C4-2B (cell line): ENCODE data around the gene ZFP36L2.

Source experiments
- H3K27ac ChIP-seq: fragments of 450-650 bp; 2 replicates; pipeline ENCODE4 v1.5.1; 2017
- ZFX ChIP-seq: fragments of 450-650 bp; IDR thresholded peaks from 2 replicates; pipeline ENCODE4 v1.6.1; 2017
- TF ChIP-seq, protein P1 (sequence below): fragments of 450-650 bp; conservative IDR thresholded peaks from 2 replicates; pipeline ENCODE4 v1.5.1; 2017; ENCODE audit warnings: mild to moderate bottlenecking

ZFP36L2 gene

DNA sequence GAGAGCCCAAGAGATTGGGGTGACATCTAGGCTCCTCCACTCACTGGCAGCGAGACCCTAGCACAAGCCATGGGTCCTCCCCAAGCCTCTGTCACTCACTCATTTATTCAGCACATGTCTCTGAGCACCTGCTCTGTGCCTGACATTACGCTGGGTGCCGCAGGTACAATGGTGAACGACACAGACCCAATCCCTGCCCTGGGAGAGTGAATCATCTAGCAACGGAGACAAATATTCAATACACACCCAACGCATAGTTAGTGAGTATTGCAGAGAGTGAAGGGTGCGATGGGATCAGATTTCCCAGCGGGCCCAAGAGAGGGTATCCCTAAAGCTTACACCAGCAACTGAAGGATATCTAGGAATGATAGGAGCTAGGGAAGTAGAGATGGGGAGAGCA, 45.5 kb downstream of the ZFP36L2 start:
- no peak overlapping the region for H3K27ac ChIP-seq

DNA sequence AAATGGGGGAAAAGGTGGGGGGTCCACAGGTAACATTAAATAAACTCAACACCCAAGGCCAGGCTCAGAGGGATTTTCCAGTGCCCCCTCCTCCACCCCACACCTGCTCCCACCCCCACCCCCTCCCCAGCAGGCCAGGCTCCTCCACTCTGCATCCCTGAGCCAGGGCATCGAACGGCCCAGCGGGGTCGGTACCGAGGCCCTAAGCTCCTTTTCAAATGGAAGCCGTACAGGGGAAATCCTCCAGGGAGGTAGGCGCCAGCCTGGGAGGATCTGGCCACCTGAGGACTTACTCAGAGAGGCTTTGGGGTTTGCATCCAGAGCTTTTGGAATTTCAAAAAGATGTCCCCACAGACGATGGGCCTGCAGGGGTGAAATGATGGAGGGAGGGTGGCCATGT, 46.5 kb downstream of the ZFP36L2 start:
- TF ChIP-seq ZFX, result no peak
- TF ChIP-seq, protein P1, sequence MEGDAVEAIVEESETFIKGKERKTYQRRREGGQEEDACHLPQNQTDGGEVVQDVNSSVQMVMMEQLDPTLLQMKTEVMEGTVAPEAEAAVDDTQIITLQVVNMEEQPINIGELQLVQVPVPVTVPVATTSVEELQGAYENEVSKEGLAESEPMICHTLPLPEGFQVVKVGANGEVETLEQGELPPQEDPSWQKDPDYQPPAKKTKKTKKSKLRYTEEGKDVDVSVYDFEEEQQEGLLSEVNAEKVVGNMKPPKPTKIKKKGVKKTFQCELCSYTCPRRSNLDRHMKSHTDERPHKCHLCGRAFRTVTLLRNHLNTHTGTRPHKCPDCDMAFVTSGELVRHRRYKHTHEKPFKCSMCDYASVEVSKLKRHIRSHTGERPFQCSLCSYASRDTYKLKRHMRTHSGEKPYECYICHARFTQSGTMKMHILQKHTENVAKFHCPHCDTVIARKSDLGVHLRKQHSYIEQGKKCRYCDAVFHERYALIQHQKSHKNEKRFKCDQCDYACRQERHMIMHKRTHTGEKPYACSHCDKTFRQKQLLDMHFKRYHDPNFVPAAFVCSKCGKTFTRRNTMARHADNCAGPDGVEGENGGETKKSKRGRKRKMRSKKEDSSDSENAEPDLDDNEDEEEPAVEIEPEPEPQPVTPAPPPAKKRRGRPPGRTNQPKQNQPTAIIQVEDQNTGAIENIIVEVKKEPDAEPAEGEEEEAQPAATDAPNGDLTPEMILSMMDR, result no peak
- H3K27ac ChIP-seq, result no peak overlapping the region

More for the DNA sequence above, 45.5 kb downstream of the ZFP36L2 start:
- TF ChIP-seq, protein P1, result no peak
- TF ChIP-seq ZFX, result no peak

DNA sequence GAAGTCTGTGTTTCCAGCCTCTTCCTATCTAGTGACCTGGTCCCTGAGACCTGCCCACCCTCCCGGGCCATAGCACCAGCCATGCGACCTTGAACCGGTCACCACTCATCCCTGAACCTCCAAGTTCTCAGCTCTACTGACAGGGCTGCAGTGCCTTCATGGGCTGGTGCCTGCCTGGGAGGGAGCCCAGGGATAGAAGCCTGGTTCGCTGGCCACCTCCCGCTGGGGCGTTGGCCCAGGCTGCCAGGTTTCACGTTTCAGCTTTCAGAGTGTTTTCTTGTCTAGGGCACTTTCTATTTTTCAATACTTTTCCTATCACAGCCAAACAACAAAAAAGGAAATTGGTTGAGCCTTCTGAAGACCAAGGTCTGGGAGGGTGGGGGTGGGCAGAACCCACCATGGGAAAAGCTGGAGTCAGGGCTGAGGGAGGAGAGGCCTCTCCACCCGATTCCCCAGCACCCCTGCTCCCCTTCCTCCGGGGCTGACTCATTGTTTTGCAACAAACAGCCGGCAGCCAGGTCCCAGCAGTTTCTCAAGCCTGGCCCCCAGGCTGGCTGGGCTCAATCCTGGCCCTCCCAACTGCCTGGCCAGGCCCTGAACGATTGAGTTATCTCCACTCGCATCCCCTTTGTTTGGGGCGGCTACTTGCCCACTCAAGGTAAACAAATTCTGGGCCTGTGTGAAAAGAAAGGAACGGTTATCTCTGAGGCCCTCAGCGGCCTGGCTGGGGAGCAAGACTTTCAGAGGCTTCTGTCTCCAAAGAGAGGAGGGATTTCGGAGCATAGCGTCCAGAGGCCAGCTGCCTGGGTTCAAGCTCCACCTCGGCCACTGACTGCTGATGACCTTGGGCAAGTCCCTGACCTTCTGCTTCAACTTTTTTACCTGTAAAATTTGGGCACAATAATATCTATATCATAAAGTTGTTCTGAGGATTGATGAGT, 47.5 kb downstream of the ZFP36L2 start:
- TF ChIP-seq, protein P1, result no peak
- no peak for TF ChIP-seq ZFX
- peak overlapping the region; percentile 46 for H3K27ac ChIP-seq

DNA sequence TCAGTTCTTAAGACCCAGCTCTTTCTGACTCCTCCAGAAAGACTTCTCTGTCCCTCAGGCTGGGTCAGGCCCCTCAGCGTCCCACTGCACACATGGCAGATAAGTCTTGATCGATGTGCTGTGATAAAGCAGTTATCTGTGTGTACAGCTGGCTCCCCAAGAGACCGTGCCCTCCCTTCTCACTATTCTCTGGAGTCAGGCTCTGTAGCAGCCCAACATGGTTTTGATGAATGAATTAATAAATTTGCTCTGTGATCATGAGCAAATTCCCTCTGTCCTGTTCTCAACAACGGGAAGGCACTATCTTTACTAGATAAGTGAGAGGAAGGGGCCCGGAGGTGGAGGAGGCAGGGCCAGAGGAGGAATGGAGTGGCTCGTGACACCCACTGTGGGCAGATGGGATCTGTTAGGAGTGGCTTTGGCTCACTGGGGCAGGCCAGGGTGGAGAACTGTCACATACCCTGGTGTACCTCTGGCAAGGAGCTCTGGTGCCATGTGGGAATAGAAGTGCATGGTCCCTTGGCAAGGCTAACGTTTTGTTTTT, 48.3 kb downstream of the ZFP36L2 start:
- H3K27ac ChIP-seq, result peak overlapping the region; percentile 46
- TF ChIP-seq ZFX, result no peak
- TF ChIP-seq, protein P1, result no peak

DNA sequence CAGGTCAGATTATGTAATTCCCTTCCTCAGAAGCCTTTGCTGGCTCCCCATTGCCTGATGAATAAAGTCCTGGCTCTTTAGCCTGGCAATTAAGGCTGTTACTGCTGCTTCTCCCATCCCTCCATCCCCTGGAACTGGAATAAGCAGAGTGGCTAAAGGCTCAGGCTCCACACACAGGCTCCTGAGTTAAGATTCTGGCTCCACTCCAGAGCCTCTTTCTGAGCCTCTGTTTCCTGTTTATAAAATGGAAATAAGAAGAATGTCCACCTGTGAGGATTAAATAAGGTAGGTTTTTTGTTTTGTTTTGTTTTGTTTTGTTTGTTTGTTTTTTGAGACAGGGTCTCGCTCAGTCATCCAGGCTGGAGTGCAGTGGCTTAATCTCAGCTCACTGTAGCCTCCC, 50.0 kb downstream of the ZFP36L2 start:
- H3K27ac ChIP-seq, result no peak overlapping the region
- TF ChIP-seq ZFX, result no peak
- TF ChIP-seq, protein P1, result no peak

DNA sequence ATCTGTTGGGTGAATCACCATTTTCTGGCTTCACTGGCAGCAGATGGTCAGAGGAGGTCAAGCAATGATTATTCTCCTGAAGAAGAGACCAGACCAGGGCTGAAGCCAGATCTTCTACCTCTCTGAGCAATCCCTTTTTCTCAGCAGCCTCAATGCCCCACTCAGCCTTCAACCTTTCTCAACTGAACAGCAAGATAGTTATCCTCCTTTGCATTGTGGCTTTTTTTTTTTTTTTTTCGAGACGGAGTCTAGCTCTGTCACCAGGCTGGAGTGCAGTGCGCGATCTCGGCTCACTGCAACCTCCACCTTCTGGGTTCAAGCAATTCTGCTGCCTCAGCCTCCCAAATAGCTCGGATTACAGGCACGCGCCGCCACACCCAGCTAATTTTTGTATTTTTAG, 50.5 kb downstream of the ZFP36L2 start:
- H3K27ac ChIP-seq, result no peak overlapping the region
- TF ChIP-seq, protein P1, result no peak
- TF ChIP-seq ZFX, result no peak

DNA sequence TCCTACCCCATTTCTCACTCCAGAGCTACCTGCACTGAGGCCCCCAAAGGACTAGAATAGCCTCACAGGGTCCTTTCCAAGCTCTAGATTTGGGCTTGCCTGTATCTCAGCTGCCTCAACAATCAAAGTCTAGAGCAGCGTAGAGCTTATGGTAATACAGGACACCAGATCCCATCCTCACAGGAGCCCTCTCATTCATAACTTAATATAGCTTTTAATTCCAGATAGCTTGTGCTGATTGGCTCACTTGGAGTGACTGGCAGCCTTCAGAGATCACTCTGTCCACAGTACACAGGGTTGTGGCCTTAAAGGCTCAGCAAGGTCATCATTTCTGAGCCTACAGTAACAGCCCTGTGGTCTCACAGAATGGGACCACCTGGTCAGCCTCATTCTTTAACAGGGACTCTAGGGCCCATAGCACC, 51.4 kb downstream of the ZFP36L2 start:
- TF ChIP-seq, protein P1, result no peak
- no peak for TF ChIP-seq ZFX
- H3K27ac ChIP-seq, result no peak overlapping the region
